GM19240 (cell line): Measurements from ENCODE around the gene TEAD1.

ENCODE experiments used
- DNase-seq: peaks from one replicate; pipeline ENCODE4 v3.0.0; 2011; ENCODE audit warnings: low spot score; ENCODE audit not compliant: insufficient read length

The TEAD1 gene

DNA sequence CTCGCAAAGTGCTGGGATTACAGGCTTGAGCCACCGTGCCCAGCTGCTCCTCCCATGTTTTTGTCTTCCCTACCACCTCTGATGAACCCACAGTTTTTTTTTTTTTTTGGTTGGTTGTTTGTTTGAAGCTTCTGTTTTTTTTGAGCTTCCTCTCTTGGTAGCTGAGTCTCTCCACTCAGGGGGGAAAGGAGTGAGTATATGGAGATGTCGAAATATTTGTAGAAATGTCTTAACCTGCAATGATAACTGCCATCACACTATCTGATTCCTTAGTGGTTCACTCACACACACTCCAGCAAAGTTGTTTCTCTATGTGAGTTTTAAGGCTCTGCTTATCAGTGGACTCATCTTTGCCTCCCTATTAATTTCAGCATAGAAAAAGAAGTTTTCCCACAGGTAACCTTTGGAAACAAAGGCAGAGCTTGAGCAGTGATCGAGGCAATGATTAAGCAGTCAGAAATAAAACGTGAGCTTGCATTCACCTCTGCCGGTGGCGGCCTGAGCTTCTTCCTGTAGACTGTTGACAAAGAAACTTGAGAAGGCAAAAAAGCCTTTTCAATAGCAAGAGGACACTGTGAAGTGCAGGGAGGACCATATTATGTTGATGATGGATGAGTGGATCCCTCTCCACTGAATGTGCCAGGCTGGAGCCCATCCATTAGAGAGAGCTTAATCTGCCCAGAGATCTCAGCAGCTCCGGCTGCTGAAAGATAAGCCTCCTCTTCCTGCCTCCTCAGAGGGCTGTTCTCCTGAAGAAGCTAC lies 305.9 kb downstream of the TEAD1 start:
- no peak for DNase-seq

DNA sequence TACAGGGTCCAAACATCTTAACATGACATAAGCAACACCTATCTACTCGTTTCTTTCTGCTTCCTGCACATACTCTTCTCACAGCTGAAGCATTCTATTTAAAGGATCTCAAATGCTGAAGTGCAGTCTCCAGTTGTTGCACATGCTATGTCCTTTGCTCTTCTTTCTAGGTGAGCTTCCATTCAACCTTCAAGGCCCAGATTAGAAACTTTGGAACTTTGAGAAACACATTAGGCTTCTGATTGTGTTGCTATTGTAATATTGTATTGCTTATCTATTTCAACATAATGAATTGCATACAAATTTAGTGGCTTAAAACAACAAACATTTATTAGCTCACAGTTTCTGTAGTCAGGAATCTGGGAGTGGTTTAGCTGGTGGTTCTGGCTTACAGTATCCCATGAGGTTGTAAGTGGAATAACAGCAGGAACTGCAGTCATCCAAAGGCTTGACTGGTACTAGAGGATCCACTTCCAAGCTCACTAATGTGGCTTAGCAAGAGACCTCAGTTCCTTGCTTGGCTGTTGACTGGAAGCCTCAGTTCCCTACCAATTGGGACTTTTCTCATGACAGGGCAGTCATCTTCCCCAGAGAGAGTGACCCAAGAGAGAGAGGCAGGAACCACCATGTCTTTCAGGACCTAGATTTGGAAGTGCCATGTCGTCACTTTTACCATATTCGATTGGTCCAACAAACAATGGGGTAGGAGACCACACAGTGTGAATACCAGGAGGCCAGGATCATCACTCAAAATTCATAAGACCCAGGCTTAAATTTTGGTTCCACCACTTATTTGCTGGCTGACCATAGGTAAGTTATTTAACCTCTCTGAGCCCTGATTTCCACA lies 307.7 kb downstream of the TEAD1 start:
- DNase-seq, result no peak

DNA sequence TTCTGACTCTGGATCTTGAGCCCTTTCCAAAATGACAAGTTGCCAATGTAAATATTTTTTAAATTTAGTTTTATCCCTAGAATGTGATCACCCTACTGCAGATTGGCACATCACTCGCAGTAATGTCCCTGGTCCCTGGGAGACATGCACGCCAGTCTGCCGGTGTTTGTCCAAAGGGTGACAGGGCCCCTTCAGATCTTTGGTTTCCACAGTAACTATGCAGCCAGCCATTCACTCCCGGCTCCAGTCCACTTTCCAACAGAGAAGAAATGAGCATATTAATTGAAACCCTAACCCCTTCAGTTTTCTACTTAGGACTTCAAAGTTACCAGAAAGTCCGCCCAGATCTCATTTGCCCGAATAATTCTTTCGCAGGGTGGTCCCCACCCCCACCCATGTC lies 309.1 kb downstream of the TEAD1 start:
- DNase-seq, result no peak

DNA sequence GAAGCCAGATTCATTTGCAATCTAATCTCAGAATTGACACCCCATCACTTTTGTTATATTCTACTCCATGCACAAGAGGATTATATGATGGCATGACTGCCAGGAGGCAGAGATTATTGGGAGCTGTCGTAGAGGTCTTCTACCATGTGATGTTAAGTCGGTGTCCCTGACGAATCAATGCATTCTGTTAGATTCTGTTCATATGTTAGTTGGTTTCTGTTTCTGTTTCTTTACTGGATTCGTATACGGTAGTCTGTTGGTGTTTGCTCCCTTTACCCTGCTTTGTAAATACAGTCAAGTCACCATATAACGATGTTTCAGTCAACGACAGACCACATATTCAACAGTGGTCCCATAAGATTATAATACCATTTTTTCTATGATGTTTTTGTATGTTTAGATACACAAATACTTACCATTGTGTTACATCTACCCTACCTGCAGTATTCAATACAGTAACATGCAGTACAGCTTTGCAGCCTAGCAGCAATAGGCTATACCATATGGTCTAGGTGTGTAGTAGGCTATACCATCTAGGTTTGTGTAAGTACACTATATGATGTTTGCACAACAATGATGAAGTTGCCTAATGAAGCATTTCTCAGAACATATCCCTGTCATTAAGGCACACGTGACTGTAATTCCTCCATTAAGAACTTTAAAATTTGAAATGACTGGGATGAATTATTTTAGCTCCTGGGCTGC lies 312.1 kb downstream of the TEAD1 start:
- DNase-seq, result no peak

- no peak for DNase-seq
These were observed 315.4 kb downstream of the TEAD1 start for GRCh38 chr11:12989428-12990161.

- no peak for DNase-seq
These were observed 315.9 kb downstream of the TEAD1 start for GRCh38 chr11:12990162-12990480.

- no peak for DNase-seq
These were observed 317.2 kb downstream of the TEAD1 start for GRCh38 chr11:12991426-12991825.

- no peak for DNase-seq
These were observed 319.4 kb downstream of the TEAD1 start for GRCh38 chr11:12993626-12994025.
